K562 (cell line): ENCODE measurements around the gene FAM228A. TPM values are rescaled to one million over a fixed set of nuclear protein-coding genes. Genes with fewer than 3 reads are reported as not detected.

Experiments used
- CBFA2T2 ChIP-seq: fragments of 450-650 bp; conservative IDR thresholded peaks from 2 replicates; pipeline ENCODE4 v1.6.1; 2017; ENCODE audit warnings: mild to moderate bottlenecking
- CEBPB ChIP-seq: fragments of 450-650 bp; IDR thresholded peaks from 2 replicates; pipeline ENCODE4 v1.6.1; 2016; ENCODE audit warnings: missing genetic modification characterization, missing compliant biosample characterization
- HNRNPLL ChIP-seq: fragments of 200-400 bp; formaldehyde crosslinking; IDR thresholded peaks from 2 replicates; pipeline ENCODE4 v1.6.1; 2017; ENCODE audit warnings: low read length, low read depth, mild to moderate bottlenecking; ENCODE audit not compliant: poor library complexity, severe bottlenecking
- HSF4 ChIP-seq: fragments of 250-450 bp; sonication (Bioruptor Pico); IDR thresholded peaks from 2 replicates; pipeline ENCODE4 v2.1.2; 2022; ENCODE audit warnings: mild to moderate bottlenecking, moderate library complexity, borderline replicate concordance
- KLF10 ChIP-seq: fragments of 250-450 bp; sonication (Bioruptor Pico); IDR thresholded peaks from 2 replicates; pipeline ENCODE4 v1.6.1; 2021; ENCODE audit warnings: matching md5 sums
- L3MBTL2 ChIP-seq: fragments of 450-650 bp; IDR thresholded peaks from 2 replicates; pipeline ENCODE4 v1.6.1; 2016; ENCODE audit warnings: mild to moderate bottlenecking, moderate library complexity
- MTA2 ChIP-seq: fragments of 450-650 bp; IDR thresholded peaks from 2 replicates; pipeline ENCODE4 v1.6.1; 2016; ENCODE audit warnings: low read depth
- MYNN ChIP-seq, 2 experiments: sonication (generic); formaldehyde crosslinking in 1 of 2; IDR thresholded peaks; 2 replicates each; pipeline versions ENCODE4 v1.5.0 to v1.6.1; 2016 to 2020; ENCODE audit warnings: antibody characterized with exemption in 1 of 2, missing genetic modification reagents in 1 of 2
- NCOA4 ChIP-seq: fragments of 450-650 bp; IDR thresholded peaks from 2 replicates; pipeline ENCODE4 v1.6.1; 2018; ENCODE audit warnings: mild to moderate bottlenecking; ENCODE audit not compliant: partially characterized antibody
- NR1H2 ChIP-seq: sonication (generic); formaldehyde crosslinking; IDR thresholded peaks from 2 replicates; pipeline ENCODE4 v1.4.0; 2020; ENCODE audit warnings: mild to moderate bottlenecking, missing genetic modification reagents
- PPARD ChIP-seq: fragments of 250-450 bp; sonication (Bioruptor Pico); IDR thresholded peaks from 2 replicates; pipeline ENCODE4 v1.8.0; 2022; ENCODE audit warnings: inconsistent platforms, mild to moderate bottlenecking, moderate library complexity
- PTTG1 ChIP-seq: fragments of 450-650 bp; IDR thresholded peaks from 2 replicates; pipeline ENCODE4 v1.6.1; 2016; ENCODE audit warnings: low read depth, mild to moderate bottlenecking, missing genetic modification characterization, missing compliant biosample characterization
- RNF2 ChIP-seq: sonication (generic); IDR thresholded peaks from 2 replicates; pipeline ENCODE4 v1.6.1; 2016
- SPI1 ChIP-seq: IDR thresholded peaks from 2 replicates; pipeline ENCODE4 v1.6.1; 2011; ENCODE audit warnings: low read depth, low read length, control low read depth, borderline replicate concordance
- TAF15 ChIP-seq: fragments of 200-400 bp; formaldehyde crosslinking; IDR thresholded peaks from 2 replicates; pipeline ENCODE4 v1.6.1; 2017; ENCODE audit warnings: mild to moderate bottlenecking, low read depth, low read length, moderate library complexity
- ZNF121 ChIP-seq: sonication (generic); formaldehyde crosslinking; conservative IDR thresholded peaks from 2 replicates; pipeline ENCODE4 v1.8.0; 2022; ENCODE audit warnings: missing genetic modification reagents
- ZNF239 ChIP-seq: fragments of 250-450 bp; sonication (Bioruptor Pico); IDR thresholded peaks from 2 replicates; pipeline ENCODE4 v1.4.0; 2020; ENCODE audit warnings: mild to moderate bottlenecking
- ZSCAN32 ChIP-seq: fragments of 450-650 bp; formaldehyde crosslinking; IDR thresholded peaks from 2 replicates; pipeline ENCODE4 v1.4.0; 2020; ENCODE audit warnings: mild to moderate bottlenecking, moderate library complexity
- polyA plus RNA-seq, 8 experiments: library from polyadenylated mRNA; depleted of rRNA in 4 of 8; stranded (reverse) in 5 of 8; unstranded in 3 of 8; fragments of >200 nt; fragmentation: Nextera tagmentation in 2 of 8; fragmentation: Illumina TruSeq in 1 of 8; extraction: Ambion mirVana in 2 of 8; extraction: Trizol in 1 of 8; gene quantifications; 2 replicates each; pipeline versions ENCODE4 v1.2.1 to v1.2.3, GENCODE V29; 2011 to 2014; ENCODE audit warnings: inconsistent platforms in 1 of 8, missing spikeins in 1 of 8
- total RNA-seq, 7 experiments: library from RNA; depleted of rRNA in 6 of 7; stranded (reverse); fragments of >200 nt in 6 of 7; fragmentation: Illumina TruSeq in 2 of 7; extraction: Trizol in 2 of 7; gene quantifications; 2 replicates each; pipeline versions ENCODE4 v1.2.1 to v1.2.3, GENCODE V29; 2011 to 2021; ENCODE audit warnings: low replicate concordance in 1 of 7
- TF ChIP-seq, protein P1 (sequence below), 2 experiments: fragments of 450-650 bp; conservative IDR thresholded peaks; 2 replicates each; pipeline ENCODE4 v1.6.1; 2017; ENCODE audit warnings: mild to moderate bottlenecking in 2 of 2, moderate library complexity in 2 of 2
- TF ChIP-seq, protein P2 (sequence below): fragments of 250-450 bp; sonication (Bioruptor Pico); IDR thresholded peaks from 2 replicates; pipeline ENCODE4 v1.4.0; 2020; ENCODE audit warnings: mild to moderate bottlenecking, moderate library complexity
- TF ChIP-seq, protein P3 (sequence below): fragments of 450-650 bp; formaldehyde crosslinking; IDR thresholded peaks from 2 replicates; pipeline ENCODE4 v1.4.0; 2022; ENCODE audit warnings: missing genetic modification characterization
- TF ChIP-seq, protein P4 (sequence below): fragments of 250-450 bp; sonication (Bioruptor Pico); IDR thresholded peaks from 2 replicates; pipeline ENCODE4 v1.8.0; 2022; ENCODE audit warnings: inconsistent platforms, mild to moderate bottlenecking, moderate library complexity, borderline replicate concordance
- TF ChIP-seq, protein P5 (sequence below): sonication (generic); IDR thresholded peaks from 2 replicates; pipeline ENCODE4 v1.6.1; 2016

The FAM228A gene
- total and polyA plus RNA-seq, 9 of the 15 experiments (the other 6 are each of a cell fraction or from before 2014, with no cell fraction given): not detected

DNA sequence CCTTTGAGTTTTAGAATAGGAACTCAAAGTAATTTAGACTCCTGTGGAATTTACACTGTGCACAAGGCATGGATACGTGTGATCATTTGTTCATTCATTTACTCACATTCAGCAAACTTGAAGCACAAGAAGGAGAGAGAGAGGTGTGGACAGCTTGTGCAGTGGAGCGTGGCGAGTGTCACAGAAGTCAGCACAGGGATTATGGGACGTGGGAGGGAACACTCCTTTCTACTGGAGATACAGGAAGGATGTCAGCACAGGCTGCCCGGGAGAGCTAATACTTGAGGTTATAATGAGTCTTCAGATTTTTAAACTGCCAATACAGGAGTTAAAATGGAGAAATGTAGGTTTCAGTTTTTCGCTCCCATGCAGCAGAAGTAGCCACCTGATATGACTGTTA lies 7.0 kb downstream of the FAM228A start (continued):
- TF ChIP-seq, protein P1, sequence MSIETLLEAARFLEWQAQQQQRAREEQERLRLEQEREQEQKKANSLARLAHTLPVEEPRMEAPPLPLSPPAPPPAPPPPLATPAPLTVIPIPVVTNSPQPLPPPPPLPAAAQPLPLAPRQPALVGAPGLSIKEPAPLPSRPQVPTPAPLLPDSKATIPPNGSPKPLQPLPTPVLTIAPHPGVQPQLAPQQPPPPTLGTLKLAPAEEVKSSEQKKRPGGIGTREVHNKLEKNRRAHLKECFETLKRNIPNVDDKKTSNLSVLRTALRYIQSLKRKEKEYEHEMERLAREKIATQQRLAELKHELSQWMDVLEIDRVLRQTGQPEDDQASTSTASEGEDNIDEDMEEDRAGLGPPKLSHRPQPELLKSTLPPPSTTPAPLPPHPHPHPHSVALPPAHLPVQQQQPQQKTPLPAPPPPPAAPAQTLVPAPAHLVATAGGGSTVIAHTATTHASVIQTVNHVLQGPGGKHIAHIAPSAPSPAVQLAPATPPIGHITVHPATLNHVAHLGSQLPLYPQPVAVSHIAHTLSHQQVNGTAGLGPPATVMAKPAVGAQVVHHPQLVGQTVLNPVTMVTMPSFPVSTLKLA (conservative IDR thresholded peaks at IDR 0.05): 0 out of 4 replicates have a peak, but pooled peaks of 1 of the 2 experiments have one; percentile 16
- no peak for TF ChIP-seq PTTG1 (tag)
- no peak for TF ChIP-seq NCOA4
- no peak for TF ChIP-seq HSF4 (CRISPR knock-in tag)
- no peak for TF ChIP-seq MYNN (IDR thresholded peaks at IDR 0.05)
- TF ChIP-seq MYNN (CRISPR knock-in tag; IDR thresholded peaks at IDR 0.05): no peak
- no peak for TF ChIP-seq PPARD (CRISPR knock-in tag)
- TF ChIP-seq KLF10 (CRISPR knock-in tag): no peak
- peak; percentile 19; the same call in 1 of the 2 replicates for TF ChIP-seq CBFA2T2
- no peak for TF ChIP-seq CEBPB (tag)
- TF ChIP-seq ZSCAN32 (CRISPR knock-in tag): no peak
- TF ChIP-seq, protein P2, sequence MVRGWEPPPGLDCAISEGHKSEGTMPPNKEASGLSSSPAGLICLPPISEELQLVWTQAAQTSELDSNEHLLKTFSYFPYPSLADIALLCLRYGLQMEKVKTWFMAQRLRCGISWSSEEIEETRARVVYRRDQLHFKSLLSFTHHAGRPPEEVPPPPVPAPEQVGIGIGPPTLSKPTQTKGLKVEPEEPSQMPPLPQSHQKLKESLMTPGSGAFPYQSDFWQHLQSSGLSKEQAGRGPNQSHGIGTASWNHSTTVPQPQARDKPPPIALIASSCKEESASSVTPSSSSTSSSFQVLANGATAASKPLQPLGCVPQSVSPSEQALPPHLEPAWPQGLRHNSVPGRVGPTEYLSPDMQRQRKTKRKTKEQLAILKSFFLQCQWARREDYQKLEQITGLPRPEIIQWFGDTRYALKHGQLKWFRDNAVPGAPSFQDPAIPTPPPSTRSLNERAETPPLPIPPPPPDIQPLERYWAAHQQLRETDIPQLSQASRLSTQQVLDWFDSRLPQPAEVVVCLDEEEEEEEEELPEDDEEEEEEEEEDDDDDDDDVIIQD (CRISPR knock-in tag): no peak
- TF ChIP-seq ZNF239 (CRISPR knock-in tag): no peak
- peak; percentile 12; the same call in 1 of the 2 replicates for TF ChIP-seq L3MBTL2
- TF ChIP-seq NR1H2 (CRISPR knock-in tag): no peak
- TF ChIP-seq HNRNPLL: no peak
- TF ChIP-seq MTA2: no peak
- peak; percentile 13; the same call in 1 of the 2 replicates for TF ChIP-seq RNF2
- TF ChIP-seq, protein P3, sequence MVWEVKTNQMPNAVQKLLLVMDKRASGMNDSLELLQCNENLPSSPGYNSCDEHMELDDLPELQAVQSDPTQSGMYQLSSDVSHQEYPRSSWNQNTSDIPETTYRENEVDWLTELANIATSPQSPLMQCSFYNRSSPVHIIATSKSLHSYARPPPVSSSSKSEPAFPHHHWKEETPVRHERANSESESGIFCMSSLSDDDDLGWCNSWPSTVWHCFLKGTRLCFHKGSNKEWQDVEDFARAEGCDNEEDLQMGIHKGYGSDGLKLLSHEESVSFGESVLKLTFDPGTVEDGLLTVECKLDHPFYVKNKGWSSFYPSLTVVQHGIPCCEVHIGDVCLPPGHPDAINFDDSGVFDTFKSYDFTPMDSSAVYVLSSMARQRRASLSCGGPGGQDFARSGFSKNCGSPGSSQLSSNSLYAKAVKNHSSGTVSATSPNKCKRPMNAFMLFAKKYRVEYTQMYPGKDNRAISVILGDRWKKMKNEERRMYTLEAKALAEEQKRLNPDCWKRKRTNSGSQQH (CRISPR knock-in tag): no peak
- no peak for TF ChIP-seq TAF15
- TF ChIP-seq, protein P4, sequence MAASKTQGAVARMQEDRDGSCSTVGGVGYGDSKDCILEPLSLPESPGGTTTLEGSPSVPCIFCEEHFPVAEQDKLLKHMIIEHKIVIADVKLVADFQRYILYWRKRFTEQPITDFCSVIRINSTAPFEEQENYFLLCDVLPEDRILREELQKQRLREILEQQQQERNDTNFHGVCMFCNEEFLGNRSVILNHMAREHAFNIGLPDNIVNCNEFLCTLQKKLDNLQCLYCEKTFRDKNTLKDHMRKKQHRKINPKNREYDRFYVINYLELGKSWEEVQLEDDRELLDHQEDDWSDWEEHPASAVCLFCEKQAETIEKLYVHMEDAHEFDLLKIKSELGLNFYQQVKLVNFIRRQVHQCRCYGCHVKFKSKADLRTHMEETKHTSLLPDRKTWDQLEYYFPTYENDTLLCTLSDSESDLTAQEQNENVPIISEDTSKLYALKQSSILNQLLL (CRISPR knock-in tag): no peak
- TF ChIP-seq, protein P5, sequence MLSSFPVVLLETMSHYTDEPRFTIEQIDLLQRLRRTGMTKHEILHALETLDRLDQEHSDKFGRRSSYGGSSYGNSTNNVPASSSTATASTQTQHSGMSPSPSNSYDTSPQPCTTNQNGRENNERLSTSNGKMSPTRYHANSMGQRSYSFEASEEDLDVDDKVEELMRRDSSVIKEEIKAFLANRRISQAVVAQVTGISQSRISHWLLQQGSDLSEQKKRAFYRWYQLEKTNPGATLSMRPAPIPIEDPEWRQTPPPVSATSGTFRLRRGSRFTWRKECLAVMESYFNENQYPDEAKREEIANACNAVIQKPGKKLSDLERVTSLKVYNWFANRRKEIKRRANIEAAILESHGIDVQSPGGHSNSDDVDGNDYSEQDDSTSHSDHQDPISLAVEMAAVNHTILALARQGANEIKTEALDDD: no peak
- TF ChIP-seq ZNF121 (CRISPR knock-in tag): no peak
- no peak for TF ChIP-seq SPI1
